ENCODE measurements around the gene CCDC85C.

CCDC85C gene

DNA sequence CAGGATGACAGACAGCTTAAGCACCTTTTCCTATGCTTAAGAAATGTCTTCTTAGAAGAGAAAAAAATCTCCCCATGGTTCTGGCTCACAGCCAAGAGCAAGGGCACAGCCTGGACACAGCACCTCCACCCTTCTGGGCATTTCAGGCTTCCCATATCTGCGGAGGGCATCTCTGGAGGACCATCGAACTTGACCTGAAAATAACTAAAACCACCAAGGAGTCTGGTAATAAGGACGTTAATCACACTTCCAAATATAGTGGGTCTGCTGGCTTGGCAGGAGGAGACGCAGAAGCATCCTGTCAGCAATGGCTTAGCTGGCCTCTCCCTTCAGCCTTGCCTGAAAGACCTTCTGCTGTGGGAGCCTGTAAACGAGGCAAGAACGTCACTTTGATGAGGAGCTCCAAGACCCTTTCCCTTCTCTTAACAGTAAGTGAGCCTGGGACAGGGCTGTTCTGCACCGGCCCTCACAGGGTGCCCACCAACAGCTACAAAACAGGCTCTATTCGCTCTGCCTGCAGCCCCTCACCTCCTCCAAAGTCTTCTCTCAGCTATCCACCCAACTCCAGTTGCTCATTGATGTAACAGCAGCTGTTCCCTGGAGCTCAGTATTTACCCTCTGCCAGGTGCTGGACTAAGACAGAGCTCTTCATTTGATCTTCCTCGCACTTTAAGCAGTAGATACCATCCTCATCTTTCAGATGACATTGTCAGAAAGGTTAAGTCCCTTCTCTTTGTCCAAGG, 136.5 kb downstream of the CCDC85C start:
- DNase-seq = no peak

DNA sequence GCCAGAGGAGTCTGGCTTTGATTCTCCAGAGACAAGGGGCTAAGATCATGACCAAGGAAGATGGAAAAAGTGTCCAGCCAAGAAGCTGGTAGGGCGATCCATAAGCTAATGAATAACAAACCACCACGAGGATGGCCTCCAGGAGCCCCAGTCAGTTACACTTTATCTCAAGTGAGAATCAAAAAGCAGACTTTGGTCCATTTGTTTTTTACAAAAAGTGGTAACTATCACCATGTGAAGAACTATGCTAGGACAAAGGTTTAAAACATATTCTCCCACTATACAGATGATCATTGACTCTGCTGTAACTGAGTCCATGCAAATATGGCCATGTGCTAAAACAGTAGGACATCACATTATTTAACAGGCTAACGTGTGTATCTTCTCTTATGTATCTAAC, 137.2 kb downstream of the CCDC85C start:
- DNase-seq = no peak

DNA sequence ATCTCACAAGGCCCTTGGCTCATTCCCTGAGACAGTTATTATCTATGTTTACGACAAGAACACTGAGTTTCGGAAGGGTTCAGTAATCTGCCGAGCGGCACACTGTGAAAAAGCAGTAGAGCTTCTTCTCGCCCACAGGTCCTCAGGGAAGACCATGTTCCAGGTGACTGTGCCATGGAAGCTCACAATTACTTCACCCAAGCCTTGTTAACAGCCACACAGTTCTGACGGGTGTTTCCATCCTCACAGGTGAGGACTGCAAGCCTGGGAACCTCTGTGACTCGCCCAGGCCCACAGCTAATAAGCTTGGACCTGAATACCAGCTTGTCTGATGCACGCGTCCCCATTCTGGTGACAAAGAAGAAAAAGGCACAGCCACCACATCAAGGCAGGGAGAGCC, 138.7 kb downstream of the CCDC85C start:
- no peak for DNase-seq

DNA sequence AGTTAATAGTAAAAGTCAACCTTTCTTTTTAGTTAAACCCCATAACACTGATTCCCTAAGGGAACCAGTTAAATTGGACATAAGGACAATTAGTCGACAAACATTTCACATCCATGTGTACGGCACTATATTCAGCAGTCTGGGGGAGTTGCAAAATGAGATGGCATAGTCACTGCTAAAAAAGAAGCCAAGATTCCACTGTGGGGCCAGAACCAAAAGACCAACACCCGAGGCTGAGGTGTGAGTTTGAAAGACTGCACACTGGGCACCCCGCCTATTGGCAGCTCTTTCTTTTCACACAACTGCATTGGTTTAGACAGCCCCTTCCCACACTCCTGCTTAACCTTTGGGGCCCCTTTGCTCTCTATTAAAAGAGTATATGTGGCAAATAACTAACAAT, 140.0 kb downstream of the CCDC85C start:
- no peak for DNase-seq

DNA sequence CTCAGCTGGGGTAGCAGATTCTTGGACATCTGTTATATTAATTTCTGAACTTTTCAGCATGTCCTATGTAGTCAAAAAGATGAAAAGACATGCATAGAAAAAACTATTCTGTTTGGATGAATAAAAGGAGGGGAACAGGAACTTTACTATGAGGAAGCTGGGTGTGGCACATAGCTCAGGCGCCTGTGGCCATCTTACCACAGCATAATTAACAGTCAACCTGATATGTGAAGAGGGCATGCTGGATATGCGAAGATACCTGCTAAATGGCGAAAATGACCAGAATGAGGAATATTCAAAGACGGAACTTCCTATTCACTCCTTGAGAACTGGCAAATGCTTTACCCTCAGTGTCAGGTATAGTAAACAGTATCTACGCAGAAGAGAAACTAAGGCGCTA, 141.8 kb downstream of the CCDC85C start:
- DNase-seq = no peak

DNA sequence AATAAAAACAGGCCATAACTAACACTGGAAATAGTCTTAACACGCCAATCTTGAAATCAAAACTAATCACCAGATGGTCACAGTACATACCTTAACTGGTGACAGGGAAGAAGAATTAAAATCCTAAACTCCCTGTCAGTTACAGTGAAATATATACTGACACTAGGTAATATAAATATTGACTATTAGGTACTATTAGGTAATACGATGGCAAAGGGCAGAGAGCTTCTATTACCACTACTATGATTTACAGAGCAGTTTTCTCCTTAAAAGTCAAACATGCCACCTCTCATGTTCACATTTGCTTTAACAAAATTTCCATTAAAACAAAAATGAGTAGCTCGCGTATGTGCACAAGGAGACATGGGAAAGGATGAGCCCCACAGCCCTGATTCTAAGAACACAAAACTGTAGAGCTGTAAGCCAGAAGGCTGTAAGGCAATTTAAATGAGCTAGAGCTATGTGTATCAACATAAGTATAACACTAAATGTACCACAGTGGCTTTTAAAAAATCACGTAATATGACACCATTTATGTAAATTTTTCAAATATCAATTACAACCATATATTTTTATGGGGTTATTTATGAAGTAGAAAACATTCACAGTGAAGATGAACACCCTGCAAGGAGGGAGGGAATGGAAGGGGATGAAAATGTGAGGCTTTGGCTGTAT, 142.5 kb downstream of the CCDC85C start:
- DNase-seq = no peak

DNA sequence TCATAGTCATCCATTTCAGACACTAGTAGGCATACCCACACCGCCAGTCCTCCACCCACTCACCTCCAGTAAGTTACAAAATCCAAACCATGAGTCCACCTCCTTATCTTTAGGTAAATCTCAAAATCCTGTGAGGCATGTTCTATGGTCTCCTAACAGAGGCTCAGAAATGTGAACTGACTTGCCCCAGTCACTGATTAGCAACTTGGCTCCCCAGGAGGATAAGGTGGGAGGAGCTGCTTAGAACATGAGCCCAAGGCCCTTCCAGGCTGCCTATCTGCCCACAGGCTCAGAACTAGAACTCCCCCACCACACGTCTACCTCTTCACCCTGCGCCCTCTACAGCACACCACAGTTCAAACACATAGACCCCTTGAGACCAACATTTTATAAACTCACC, 143.2 kb downstream of the CCDC85C start:
- DNase-seq = no peak

DNA sequence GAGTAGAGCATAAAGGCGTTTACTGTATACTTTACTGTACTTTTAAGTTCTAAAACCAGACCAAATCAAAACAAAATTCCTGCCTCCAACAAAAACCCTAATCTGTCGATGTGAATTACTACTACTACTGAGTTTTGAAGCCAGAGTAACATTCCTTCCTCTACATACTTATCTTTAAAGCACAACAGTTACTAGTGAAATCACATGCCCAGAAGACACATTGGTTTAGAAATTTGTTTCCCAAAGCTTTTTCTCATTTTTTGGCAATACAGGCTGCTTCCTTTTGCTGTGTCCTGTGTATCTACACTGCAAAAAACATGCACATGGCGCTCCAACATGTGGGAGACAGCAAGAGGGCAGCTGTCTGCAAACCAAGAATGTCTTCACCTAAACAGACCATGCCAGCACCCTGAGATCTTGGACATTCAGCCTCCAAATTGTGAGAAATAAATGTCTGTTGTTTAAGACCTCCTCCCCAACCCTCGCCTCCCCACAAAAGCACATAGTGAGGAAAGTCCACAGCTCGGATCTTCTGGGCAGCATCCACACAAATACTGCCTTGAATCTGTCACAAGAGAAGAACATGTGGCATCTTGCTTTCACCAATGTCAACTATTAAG, 144.4 kb downstream of the CCDC85C start:
- no peak for DNase-seq

DNA sequence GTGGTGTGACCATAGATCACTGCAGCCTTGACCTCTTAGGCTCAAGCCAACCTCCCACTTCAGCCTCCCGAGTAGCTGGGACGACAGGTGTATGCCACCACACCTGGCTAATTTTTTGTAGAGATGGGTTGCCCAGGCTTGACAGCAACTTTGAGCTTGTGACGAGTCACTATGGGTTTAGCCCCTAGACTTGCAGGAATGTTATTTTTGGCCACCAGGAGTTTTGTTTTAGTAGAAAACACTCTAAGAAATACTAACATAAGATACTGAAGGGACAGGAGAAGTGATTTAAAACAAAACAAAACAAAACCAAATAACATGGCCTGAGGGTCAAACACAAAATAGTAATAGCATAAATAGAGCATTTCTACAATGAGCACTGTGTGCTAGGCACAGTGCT, 149.8 kb downstream of the CCDC85C start:
- DNase-seq = no peak

DNA sequence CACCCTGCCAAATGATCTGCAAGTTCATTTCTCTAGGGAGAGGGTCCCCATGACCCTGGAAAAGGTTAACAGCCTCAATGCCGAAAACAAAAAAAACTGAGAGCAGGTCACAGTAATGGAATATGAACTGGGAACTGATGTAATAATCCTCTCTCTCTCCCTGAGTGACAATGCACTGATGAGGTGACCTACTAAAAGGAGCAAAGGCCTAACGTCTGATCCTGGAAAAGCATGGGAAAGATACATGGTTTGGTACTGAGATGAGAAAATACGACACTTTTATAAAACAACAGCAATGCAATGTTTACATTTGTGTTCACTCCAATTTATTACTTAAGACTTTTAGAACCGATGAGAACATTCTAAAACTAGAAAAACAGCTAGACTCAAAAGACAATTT, 151.0 kb downstream of the CCDC85C start:
- no peak for DNase-seq

DNA sequence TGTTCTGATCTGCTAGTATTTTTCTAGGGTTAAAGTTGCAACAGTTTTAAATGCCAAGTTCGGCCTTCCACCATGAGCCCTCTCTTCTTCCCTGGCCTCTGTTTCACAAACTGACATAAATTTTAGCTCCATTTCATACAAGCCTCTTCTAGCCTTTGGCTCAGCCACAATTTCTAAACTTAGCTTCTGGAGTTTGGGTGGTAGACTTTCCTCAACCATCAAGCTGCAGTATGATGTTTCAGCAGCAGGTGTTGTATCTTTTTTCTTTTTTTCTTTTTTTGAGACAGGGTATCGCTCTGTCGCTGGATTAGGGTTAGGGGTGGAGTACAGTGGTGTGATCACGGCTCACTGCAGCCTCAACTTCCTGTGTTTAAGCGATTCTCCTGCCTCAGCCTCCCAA, 152.8 kb downstream of the CCDC85C start:
- no peak for DNase-seq

DNA sequence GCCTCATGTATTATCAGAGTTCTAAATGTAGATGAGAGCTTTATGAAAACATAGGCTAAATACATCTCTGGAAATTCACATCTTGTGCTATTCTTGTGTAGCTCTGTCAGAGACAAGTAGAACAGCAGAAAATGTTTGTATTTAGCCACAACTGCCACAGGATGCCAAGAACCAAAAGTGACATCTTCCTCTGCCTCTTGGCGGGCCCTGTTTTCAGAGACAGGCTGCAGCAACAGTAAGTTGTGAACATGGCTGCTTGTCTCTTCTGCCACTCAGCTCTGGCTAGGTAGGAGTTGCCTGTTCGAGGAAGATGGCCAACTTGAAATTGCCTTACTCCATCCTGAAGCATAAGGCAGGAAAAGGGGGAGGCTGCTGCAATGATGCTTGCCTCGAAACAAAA, 153.7 kb downstream of the CCDC85C start:
- DNase-seq = no peak
